Stimulated activated naive CD8-positive, alpha-beta T cell treated with anti-CD3 and anti-CD28 coated beads, Interleukin-15, Interleukin-2, amounts not matched to agents 100 U/mL and 50 U/mL, for 24 hours (primary cell): Measurements from ENCODE around the gene TM4SF1.
"Not testable (repeated sequence)": the region's sequence is repeated elsewhere in the genome, so short reads cannot be mapped to it uniquely, and the experiment has no call there.

ENCODE experiments used
- ATAC-seq: fragments of 150-1000 bp; cut with Tn5 transposase; one replicate; pipeline ENCODE4 v1.10.0; 2021
- DNase-seq: peaks from one replicate; pipeline ENCODE4 v3.0.0; 2021

TM4SF1 gene

GRCh38 chr3:149395107-149396089 is 17.9 kb upstream of the TM4SF1 start:
- no peak for DNase-seq
- ATAC-seq, result no peak

GRCh38 chr3:149393345-149394160 is 16.1 kb upstream of the TM4SF1 start:
- no peak for ATAC-seq

GRCh38 chr3:149391960-149392359 is 14.5 kb upstream of the TM4SF1 start:
- ATAC-seq, result no peak
- DNase-seq, result no peak

More at GRCh38 chr3:149393345-149394160, 16.1 kb upstream of the TM4SF1 start:
- DNase-seq, result peak; percentile 45

- ATAC-seq, result peak; percentile 32
- no peak for DNase-seq
These were observed 13.3 kb upstream of the TM4SF1 start for GRCh38 chr3:149390772-149391212.

DNA sequence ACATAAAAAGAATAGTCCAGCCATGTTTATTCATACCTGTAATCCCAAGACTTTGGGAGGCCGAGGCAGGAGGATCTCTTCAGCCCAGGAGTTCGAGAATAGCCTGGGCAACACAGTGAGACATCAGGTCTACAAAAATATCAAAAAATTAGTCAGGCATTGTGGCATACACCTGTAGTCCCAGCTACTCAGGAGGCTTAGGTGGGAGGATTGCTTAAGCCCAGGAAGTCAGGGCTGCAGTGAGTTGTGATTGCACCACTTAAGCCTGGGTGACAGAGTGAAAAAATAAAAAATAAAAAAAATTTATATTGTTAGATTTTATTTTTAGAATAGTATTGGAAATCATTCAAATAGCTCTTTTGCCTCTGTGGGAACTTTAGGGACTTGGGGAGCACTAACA is 12.8 kb upstream of the TM4SF1 start:
- ATAC-seq (no peak), DNase-seq (no peak)

DNA sequence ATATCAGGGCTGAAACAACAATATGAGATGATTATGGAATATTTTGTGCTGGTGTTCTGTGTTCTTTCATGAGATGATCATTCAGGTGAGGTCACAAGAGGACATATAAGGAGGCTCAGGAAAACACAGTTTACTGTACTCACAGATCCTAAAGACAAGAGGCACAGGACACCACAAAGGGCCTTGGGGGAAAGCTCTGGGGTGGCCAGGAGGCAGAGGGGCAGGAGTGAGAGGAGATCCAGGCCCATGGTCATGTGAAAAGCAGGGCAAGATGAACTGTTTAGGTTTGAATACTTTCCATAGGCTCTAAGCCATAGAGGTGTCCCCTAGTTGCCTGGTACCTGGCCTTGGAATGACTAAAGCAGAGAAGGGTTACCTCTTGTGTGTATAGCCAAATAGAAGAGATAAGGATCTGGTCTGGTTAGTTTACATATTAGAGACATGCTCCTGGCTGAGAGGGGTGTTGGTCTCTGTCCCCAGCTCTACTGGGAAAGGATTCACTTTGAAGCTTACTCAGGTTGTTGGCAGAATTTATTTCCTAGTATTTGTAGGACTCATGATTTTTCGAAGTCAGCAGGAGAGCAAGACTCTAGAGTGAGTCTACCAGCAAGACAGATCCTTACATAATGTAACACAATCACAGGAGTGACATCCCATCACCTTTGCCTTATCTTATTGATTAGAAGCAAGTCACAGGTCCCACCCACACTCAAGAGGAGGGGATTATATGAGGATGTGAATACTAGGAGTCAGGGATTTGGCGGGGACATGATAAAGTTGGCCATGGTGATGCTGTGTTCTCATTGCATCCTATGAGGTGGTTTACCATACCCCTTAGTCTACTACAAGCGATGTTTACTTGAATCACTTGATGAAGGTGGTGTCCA is 11.3 kb upstream of the TM4SF1 start:
- ATAC-seq (no peak), DNase-seq (no peak)

- DNase-seq, result no peak
These were observed 10.6 kb upstream of the TM4SF1 start for GRCh38 chr3:149388001-149388440.

DNA sequence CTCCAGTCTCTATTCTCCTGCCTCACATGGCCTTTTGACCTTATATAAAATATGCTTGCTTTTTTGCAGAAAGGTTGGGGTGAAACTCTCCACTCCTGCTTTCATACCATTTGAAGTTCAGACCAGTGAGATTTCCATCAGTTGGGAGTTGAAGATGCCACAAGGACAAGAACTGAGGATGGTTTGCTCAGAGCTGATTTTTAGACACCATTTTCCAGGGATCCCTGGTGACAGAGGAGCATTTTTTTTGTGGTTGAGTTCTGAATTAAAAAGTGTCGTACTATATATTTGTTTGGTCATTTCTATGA is 8.8 kb upstream of the TM4SF1 start:
- no peak for ATAC-seq
- no peak for DNase-seq

More at GRCh38 chr3:149388001-149388440, 10.6 kb upstream of the TM4SF1 start:
- ATAC-seq, result no peak

- no peak for ATAC-seq
These were observed 8.3 kb upstream of the TM4SF1 start for GRCh38 chr3:149385617-149386298.

DNA sequence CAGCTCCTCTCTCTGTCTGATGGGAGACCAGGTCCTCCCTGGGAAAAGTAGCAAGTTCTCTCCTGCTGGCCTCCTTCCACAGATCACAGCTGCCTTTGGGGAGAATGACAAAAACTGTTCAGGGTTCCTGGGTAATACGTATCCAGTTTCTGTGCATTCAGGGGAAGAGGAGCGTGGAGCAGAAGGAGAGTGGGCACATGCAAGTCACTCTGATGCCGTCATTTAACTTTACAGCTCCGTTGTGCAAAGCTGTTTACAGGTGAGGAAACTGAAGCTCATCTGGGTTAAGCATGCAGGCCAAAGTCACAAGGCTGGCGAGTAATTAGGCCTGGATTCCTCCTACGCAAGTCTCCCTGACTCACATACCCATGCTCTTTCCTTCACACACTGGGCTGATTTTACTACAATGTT is 7.5 kb upstream of the TM4SF1 start:
- DNase-seq (no peak), ATAC-seq (no peak)

More at GRCh38 chr3:149385617-149386298, 8.3 kb upstream of the TM4SF1 start:
- DNase-seq, result no peak

DNA sequence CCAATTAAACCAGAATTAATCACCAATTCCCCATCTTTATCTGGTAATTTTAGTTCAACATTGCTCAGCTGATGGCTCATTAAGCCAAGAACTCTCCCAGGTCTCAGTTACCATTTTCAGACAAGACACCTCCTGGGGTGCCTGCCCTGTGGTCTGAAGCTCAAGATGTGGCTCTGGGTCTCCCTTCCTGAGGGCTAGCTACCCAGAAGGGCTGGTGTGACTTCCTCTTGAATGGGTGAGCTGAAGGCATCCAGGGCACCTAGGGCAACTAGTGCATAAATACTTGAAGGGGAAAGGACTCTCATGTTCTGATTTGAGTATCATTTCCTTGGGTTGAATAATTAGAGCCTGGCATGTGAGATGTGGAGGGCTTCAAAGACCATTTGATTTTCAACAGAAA is 6.7 kb upstream of the TM4SF1 start:
- ATAC-seq (no peak), DNase-seq (no peak)

GRCh38 chr3:149383703-149384102 is 6.3 kb upstream of the TM4SF1 start:
- DNase-seq (no peak), ATAC-seq (no peak)

DNA sequence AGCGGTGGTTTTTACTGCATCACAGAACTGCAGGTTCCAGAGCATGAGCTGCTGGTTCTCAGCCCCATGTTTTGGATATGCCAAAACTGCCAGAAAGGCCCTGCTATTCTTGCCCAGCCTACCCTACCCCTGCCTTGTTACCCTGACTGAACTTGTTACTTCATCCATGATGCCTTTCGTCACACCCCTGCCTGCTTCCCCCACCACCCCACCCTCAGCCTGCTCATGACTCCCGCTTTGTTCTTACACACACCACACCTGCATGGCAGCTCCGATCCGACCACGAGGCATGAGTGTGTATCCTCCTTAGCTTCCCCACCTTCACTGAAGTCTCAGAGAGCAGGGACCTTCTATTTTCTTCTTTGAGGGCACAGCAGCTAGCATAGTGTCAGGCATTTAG is 5.1 kb upstream of the TM4SF1 start:
- DNase-seq (no peak), ATAC-seq (no peak)

DNA sequence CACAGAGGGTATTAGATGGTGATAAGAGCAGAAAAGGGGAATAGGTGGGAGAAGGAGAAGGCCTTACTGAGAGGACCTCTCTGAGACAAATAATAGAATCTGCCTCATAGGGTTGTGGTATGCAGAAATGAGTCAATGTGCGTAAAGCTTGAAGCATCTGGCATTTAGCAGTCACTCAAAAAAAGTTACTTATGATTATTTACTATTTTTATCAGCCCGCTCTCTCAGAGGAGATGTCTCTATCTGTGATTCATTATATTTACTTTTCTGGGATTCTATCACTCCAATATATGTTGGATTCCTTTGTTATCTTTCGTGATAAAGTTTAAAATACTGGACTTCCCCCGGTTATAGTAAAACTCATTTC is 4.6 kb upstream of the TM4SF1 start:
- ATAC-seq (no peak), DNase-seq (no peak)

- DNase-seq (no peak), ATAC-seq (no peak)
These were observed 4.0 kb upstream of the TM4SF1 start for GRCh38 chr3:149381173-149382100.

DNA sequence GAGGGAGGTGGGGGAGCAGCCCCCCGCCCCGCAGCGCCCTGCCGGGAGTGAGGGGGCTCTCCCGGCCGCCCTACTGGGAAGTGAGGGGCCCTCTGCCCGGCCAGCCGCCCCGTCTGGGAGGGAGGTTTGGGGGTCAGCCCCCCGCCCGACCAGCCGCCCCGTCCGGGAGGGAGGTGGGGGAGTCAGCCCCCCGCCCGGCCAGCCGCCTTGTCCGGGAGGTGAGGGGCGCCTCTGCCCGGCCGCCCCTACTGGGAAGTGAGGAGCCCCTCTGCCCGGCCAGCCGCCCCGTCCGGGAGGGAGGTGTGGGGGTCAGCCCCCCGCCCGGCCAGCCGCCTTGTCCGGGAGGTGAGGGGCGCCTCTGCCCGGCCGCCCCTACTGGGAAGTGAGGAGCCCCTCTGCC is 2.8 kb upstream of the TM4SF1 start:
- not testable (repeated sequence) for ATAC-seq, DNase-seq

GRCh38 chr3:149378478-149379309 is 1.2 kb upstream of the TM4SF1 start:
- ATAC-seq, result no peak

DNA sequence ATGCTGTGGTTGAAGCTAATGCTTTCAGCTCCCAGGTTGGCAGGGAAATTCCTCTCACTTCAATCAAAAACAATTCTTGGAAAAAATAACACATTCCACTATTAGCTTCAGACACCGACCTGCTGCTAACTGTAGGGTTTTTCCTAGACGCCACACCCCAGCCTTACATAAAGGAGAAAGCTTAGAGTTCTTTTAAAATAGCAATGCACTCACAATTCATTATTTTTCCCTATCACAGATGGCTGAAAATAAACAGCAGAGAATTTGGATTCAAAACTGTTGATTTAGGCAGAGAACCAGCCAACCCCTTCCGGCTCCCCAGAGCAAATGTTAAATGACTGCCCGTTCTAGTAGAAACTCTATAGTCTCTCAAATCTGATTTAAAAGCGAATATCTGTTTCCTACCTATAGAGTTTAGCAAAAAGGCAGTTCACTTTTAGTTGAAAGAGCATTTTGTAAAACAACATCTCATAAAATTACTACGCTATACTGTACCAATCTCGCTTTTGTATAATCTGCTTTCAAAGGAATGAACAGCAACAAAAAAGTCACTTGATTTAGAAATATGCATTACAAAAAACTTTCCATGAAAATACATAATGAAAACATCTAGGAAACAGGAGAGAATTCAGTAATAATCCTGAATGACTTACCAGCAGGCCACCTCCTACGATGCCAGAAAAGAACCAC is 586 bp downstream of the TM4SF1 start:
- ATAC-seq (no peak), DNase-seq (no peak)

More at GRCh38 chr3:149378478-149379309, 1.2 kb upstream of the TM4SF1 start:
- no peak for DNase-seq
